Activated T-cell treated with anti-CD3 and anti-CD28 coated beads for 1 hour (primary cell): ENCODE results near the gene OVAAL.

Source experiments
- DNase-seq: peaks from one replicate; pipeline ENCODE4 v3.0.0-alpha.2; 2020; ENCODE audit warnings: low read depth

Gene OVAAL

DNA sequence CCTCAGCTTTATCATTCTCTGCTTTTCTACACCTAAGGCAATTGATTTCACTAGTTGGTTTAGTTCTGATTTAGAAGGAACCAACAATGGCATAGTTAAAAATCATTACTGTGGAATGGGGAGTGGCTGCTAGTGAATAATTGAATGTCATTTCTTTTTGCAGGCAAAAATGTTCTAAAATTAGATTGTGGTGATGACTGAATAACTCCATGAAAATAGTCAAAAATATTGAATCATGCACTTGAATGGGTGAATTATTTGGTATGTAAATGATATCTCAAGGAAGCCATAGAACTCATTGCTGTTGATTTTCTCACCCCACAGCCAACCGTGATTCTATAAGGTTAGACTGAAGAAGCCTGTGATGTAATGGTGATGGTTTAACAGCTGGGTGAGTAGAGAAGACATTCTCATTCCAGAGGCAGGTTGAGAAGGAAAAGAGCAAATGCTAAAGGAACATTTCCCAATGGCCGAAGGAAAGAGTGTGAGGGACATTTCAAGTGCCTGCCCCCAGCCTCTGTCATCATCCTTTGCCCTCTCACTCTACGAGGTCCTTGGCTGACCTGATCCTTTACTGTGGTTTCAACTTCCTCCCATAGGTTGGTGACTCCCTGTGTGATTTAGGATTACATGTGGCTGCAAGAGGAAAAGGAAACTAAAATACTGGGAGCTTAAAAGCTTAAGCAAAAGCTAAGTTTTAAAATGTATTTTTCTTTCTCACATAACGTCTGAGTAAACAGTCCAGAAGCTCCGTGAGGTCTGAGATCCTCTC, 12.5 kb downstream of the OVAAL start:
- no peak for DNase-seq

DNA sequence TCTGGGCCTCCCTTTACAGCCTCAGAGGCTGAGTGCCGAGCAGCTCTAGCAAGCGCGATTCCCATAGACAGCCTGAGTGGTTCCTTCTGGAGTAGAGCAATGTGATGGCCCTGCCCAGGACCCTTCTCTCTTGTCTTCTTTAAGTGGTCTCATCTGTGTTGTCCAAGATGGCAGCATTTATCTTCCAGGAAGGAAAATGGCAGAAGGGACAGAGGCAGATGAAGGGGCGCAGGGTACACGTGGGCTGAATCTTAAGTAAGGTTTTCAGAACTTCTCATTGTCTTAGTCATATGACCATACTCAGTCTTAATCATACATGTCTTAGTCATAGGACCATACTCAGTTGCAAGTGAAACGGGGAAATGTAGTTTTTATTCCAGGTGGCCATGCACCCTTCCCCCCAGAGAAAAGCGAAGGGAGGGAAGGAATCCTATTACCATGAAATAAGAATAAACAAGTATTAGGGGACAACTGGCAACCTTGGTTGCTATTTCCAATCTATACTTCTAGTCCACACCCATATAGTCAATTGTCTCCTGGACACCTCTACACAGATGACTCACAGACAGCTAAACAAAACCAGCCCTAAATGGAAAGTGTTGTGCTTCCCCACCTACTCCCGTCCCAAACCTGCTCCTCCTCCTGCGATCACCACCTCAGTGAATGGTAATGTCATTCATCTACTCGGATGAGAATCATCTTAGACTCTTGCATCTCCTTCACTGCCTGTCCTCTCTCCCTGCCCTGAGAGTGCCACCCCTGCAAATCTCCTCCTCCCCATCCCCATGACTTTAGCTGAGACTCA, 13.3 kb downstream of the OVAAL start:
- no peak for DNase-seq

DNA sequence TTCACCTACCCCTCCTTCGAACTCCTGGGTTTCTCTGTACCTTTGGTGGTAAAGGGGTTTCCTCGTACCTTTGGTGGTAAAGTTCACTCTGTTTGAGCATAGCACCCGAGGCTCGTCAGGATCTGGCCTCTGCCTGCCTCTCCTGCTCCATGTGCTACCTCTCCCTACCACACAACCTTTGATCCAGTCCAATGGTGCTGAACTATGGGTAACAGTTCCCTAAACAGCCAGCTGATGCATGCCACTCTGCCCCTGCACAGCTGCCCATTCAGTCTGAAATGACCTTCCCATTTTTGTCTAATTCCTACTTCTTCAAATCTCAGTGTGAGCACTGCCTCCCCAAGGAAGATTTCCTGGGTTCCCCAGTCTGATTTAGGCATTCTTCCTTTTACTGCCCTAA, 14.0 kb downstream of the OVAAL start:
- DNase-seq: no peak

DNA sequence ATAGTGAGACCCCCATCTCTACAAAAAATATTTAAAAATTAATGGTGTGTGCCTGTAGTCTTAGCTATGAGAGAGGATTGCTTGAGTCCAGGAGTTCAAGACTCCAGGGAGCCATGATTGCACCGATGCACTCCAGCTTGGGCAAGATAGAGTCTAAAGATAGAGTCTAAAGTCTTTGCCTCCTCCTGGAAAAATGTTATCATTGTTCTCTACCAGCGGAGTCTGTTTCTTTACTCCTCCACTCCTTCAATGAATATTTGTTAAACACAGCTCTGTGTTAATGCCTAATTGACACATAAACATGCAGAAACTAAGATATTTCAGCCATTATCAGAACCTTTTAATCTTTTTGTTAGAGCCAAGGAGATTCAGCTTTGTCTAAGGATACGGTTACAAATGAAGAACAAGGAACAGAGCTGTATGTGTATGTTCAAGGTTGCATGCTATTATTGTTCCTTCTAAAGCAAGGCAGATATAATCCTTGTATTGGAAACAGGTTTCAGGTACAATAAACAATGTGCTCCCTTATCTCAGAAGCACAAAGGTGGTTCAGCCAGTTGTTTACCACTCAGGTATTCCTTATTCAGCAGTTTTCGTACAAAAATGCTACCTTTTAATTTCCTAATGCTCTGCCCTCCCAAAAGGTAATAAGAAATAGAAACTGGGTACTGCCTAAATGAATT, 15.4 kb downstream of the OVAAL start:
- no peak for DNase-seq

DNA sequence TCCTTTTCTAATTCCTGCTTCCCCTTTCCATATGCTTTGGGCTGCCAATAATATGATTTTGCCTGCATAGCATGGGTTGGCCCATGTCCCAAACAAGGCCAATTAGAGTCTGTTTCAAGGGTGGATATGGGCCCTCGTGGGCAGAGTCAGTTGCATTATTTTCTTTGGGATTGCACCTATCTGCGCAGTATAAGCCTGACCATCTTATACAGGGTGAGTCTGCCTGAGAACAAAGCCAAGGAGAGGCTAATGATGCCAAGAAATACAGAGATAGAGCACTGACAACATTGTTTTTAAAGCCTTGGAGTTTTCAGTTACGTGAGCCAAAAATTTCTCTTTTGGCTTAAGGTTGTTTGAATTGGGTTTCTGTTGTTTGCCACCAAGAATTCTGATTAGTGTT, 18.6 kb downstream of the OVAAL start:
- DNase-seq: no peak

DNA sequence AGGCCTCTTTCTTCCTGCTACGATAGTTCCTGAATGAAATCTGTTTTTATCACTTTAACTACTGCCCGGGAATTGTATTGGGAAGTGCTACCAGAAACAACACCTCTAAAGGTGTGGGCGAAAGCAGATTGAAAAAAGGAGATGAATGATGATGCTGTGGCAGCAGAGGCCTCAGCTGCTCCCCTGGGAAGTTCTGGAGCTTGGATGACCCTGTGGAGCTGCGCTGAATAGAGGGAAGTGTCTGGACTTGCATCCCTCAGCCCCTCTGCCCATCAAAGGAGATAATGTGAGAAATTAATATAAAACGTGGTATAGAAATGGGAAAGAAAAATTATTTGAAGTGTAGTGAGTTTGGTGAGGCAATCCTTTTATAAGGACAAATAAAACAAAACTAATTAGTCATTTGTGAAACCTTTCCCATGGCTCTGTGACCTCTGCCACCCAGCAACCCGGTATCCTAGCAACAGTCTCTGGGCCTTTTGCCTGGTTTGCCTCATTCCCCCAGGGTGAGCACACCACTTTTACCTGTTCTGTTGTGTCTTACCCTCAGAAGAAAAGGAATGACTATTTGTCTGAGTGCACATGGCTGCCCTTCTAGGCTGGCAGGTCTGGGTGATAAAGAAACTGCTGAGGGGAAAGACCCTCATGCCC, 21.3 kb downstream of the OVAAL start:
- no peak for DNase-seq

DNA sequence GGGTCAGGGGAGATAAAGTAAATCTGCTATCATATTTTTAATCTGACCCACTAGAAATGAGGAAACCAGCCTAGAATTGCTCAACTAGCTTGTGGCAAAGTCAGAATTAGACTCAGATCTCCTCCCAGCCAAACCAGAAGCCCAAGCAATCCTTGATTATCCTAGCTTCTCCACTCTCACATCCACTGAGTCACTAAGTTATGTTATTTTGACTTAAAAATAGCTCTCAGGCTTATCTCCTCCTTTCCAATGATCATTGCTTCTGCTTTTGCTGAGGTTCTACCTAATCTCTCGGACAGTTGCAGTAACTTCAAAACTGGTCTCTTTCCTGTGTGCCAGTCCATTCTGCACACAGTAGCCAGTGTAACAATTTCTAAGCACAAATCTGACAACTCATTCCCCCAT, 22.9 kb downstream of the OVAAL start:
- no peak for DNase-seq

DNA sequence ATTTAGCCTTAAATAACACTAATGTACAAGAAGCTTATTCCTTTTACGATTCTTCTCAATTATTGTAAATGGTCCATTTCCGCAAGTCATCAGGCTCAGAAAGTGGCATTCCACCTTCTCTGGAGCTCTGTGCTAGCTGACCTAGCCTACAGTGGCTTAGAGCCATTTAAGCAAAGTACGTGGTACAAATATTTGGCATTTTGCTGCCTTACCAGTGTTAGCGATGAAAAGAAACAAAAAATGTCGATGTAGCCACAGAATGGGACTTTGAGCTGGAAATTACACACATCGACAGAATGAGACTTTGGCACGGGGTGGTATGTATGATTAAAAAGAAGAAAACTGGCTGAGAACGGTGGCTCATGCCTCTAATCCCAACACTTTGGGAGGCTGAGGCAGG, 26.1 kb downstream of the OVAAL start:
- DNase-seq: no peak

DNA sequence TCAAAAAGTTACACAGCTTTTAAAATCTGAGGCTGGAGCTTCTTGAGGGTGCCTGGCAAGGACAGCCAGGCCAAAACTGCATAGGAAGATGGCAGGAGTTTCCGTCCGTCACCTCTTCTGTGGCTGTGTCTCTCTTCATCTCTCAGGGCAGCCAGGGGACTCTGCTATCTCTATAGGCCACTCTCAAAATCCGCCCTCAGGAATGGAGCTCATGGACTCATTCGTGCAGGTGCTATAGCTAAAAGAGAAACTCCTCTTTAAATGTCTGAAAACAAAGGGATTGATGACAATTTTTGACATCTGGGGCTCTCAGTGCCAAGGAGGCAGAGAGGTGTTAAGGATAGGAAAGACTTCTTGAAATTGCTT, 27.2 kb downstream of the OVAAL start:
- no peak for DNase-seq

DNA sequence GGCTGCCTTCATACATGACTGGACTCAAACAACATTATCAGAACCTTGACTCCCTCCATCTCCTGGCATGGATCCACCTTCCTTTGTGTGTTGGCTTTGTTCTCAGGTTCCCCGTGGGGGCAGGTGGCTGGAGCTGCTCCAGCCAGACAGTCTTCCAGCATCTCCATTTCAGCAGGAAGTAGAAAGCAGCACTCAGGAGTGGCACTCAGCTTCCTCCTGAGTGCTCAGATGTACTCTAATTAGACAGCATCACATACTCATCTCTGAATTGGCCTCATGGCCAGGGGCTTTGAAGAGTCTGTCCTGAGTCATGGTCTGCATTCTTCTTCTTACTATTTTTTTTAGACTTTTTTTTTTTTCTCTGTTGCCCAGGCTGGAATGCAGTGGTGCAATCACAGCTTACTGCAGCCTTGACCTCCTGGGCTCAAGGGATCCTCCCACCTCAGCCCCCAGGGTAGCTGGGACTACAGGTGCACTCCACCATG, 27.9 kb downstream of the OVAAL start:
- no peak for DNase-seq

DNA sequence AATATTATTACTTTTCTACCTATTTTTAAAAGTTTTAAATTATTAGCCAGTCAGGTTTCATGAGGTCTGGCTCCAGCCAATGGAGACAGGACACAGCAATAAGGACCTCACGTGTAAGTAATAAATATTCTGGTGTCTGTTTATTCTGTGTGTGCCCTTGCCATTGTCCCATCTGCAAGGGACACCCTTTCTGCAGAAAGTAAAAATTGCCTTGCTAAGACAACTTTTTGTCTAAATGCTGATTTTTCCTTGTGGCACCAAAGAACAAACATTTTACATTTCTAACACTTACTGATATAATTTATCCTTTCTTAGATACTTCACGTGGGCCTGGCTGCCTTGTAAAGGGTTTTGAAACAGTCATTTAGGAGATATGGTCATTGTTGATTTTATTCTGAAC, 29.4 kb downstream of the OVAAL start:
- no peak for DNase-seq

DNA sequence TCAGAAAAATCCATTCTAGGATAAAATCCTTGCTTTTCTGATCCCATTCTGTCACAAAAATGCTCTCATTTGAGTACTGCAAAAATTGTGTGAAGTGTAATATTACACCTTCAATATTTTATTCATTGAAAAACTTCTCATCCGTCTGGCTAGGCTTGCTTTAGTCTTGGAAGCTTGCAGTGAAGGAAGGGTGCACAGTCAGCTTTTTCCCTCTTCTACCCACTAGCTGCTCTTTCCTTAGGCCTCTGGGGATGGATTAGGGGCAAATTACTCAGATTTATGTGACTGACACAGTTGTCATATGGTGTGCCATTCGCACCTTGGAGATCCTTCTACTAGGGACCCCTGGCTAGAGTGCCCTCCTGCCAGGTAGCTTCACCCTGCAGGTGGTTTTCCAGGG, 32.1 kb downstream of the OVAAL start:
- no peak for DNase-seq

DNA sequence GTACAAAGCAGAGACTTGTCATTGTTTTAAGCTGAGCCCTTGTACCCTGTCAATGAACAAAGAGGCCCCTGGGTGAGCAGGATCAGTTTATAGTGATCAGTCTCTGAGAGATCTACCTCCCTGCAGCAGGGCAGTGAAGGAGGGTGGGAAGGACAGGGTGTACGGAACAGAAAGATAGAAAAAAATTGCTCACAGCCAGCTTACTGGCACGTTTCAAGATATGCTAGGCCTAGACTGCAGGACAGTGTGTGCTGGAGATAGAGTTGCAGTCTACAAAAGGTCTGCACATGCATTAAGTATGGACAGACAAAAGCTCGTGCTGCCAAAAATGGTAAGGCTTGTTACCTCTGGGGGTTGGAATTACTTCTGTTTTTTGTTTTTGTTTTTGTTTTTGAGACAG, 34.6 kb downstream of the OVAAL start:
- DNase-seq: no peak

DNA sequence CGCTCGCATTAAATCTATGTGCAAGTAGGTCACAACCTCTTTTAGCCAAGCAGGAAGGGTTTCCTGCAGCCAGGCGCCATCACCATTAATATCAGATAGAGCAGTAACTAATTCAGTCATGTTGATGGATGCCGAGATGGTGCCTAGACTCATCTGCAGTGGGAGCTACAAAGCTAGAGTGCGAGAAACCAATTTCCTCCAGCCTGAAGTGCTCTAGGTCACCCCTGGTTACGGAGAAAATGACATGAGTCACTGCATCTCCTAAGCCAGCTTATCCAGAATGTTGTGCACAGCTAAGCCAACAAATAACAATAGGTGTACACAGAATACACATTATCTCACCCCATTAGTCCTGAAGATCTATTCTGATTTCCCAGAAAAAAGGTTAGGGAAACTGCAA, 36.0 kb downstream of the OVAAL start:
- no peak for DNase-seq

DNA sequence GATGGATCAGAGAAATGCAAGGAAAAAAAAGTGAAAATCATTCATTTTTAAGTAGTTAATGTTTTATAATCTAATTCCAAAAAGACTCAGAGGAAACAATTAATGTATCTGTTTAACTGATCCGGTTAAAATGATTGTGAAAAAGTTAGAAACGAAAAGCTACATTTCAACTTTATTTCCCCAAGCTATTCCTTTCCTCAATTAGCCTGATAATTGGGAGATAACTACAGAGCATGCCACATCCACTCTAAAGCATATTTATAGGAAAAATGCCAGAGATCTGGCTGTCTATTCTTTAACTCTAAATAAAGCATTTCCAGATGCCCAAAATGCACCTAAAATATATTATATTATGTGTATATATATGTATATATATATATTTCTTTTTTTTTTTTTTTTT, 37.2 kb downstream of the OVAAL start:
- DNase-seq: no peak

DNA sequence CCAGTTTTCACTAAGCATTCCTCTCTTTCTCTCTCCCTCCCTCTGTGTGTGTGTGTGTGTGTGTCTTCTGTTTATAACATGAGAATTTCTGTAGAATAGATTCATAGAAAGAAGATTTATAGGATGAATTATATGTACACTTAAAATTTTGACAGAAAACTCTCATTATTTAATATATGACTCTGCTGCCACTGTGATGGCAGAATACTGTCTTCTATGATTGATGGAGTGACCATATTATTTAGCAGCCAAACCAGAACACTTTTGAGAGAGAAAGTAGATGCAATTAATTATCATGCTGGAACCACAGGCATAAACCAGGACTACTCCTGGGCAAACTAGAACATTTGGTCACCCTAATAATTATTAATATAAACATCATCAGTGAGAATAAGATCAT, 38.8 kb downstream of the OVAAL start:
- no peak for DNase-seq

DNA sequence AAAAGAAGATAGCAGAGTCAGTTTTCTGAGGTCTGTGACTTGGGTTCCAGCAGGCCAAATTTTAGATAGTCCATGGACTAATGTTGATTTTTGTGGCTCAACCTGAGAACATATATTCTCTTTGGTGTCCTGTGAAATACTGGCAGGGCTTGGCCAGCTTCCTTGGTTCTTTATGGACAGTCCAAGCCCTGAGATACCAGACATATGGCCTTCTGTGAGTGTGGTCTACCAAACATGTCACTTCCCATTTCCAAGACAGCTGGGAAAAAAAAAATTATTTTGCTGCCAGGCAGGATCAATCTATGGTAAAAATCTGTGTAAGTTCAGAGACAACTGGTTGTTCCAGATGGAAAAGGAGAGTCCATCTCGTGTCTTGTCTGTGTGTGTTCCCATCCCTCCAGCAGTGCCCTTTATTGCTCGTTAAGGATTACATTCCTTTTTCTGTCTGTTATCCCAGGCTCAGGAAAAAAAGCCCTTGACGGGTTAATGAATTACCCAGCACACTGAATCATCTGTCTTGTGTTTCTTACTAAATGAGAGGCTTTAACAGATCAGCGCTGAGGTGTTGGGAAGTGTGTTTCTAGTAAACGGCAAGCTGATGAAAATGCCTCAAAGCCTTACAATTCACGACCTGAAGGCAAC, 39.7 kb downstream of the OVAAL start:
- DNase-seq: no peak

DNA sequence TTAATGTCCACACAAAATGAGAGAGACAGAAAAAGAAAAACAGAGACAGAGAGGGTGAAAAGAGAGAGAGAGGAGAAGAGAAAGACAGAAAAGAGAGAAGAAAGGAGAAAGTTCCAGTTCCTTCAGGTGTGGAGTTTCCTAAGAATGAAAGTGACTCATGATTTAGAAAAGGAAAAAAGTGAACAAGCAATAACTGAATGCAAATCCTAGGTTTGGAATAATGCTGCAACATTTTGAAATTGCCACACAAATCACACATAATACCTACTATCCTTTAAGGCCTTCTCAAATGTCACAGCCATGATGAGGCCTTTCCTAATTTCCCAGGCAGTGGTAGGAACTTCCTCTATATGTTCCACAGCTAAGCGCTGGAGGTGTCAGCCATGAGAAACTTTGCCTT, 41.6 kb downstream of the OVAAL start:
- DNase-seq: no peak

DNA sequence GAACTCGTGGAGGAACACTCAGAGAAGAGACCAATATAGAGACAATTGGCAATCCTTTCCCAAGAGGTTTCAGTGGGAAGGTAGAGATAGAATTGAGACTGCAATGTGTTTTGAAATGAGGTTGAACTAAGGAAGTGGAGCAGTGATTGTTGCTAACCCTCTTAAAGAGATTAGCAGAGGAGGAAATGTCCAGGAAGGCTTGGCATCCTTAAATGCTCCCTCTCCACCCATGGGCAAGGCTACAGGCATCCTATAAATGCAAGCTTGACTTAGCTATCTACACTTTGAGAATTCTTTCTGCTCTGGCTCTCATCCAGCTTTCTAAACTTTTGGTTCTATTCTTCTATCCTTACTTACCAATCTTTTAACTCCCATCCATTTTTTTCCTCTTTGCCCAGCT, 42.7 kb downstream of the OVAAL start:
- DNase-seq: no peak

DNA sequence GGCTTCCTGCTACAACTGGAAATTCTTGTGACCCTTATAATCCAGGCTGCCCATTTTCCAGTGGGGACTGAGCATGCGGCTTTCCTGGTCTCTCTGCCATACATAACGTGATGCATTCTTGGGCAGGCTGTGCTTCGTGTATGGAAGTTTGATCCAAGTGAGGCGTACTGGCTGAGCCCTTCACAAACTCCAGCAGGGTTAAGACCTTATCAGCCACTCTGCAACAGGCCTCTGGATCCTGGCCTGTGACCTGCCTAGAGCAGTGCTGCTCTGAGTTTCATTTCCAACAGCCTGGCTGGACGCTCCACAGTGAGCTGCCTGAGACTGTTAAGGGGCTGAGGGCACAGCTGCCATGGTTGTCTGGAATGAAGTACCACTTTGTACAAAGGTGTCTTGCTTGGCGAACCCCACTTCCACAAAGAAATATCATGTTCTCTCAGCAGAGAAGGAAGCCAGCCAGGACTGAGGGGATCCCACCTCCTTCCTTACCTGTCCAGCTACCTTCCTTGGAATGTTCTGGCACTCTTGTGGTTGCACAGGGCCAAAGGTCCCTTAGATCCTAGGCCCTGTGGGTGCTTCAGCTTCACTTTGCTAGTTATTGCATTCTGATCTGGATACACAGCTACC, 44.6 kb downstream of the OVAAL start:
- DNase-seq: no peak

DNA sequence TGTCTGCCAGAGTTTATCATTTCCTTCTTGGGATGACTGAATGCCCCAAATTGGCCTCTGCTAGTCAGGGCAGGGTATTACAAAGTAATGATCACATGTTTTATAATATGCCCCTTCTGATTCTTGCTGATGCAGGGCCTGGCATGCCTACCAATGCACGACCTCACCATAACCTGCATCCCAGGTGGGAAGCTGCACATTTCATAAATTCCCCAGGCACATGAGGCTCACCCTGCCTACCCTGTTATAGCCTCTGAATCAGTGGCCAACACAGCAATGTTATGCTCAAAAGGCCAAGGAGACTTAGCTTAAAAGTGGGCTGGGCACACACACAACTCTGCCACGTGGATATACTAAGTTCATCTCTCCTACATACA, 45.1 kb downstream of the OVAAL start:
- no peak for DNase-seq

DNA sequence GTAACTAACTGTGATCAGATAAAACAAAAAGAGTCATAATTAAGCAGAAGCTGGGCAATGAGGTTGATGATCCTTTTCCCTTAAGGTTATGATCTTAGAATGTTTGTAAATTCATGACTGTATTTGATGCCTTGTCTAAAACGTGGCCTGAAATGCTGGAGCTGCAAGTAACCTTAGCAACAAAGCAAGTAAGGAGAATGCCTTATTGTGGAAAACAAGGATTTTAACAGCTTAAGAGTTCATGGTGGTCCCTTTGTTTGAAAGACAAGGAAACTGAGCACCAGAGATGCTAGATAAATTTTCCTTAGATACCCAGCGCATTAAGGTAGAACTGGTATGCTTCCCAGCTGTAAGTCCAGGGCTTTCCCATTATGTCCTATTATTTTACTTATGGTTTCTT, 47.4 kb downstream of the OVAAL start:
- DNase-seq: no peak
